Measurements from ENCODE around the gene PSMB4.
"Not testable (repeated sequence)": the region's sequence is repeated elsewhere in the genome, so short reads cannot be mapped to it uniquely, and the experiment has no call there.

Gene PSMB4

GRCh38 chr1:151390221-151391078, 8.9 kb upstream of the PSMB4 start:
- DNase-seq (ENCODE audit: low spot score): not testable (repeated sequence)

GRCh38 chr1:151391079-151391563, 8.3 kb upstream of the PSMB4 start:
- no peak for DNase-seq (ENCODE audit: low spot score)

GRCh38 chr1:151393583-151393982, 5.8 kb upstream of the PSMB4 start:
- no peak for DNase-seq (ENCODE audit: low spot score)

GRCh38 chr1:151396265-151396664, 3.1 kb upstream of the PSMB4 start:
- DNase-seq (ENCODE audit: low spot score): not testable (repeated sequence)

GRCh38 chr1:151401125-151401788, 1.9 kb downstream of the PSMB4 start:
- DNase-seq (ENCODE audit: low spot score): no peak

GRCh38 chr1:151401860-151402259, 2.5 kb downstream of the PSMB4 start:
- DNase-seq (ENCODE audit: low spot score): no peak

- DNase-seq (ENCODE audit: low spot score): no peak
Measured at GRCh38 chr1:151402764-151403163, 3.4 kb downstream of the PSMB4 start.

GRCh38 chr1:151403612-151404011, 4.2 kb downstream of the PSMB4 start:
- DNase-seq (ENCODE audit: low spot score): no peak

- no peak for DNase-seq (ENCODE audit: low spot score)
Measured at GRCh38 chr1:151405187-151405951, 6.0 kb downstream of the PSMB4 start.

GRCh38 chr1:151406176-151406575, 6.8 kb downstream of the PSMB4 start:
- DNase-seq (ENCODE audit: low spot score): peak; percentile 42

GRCh38 chr1:151407304-151407703, 7.9 kb downstream of the PSMB4 start:
- DNase-seq (ENCODE audit: low spot score): no peak

- no peak for DNase-seq (ENCODE audit: low spot score)
Measured at GRCh38 chr1:151408891-151409290, 9.5 kb downstream of the PSMB4 start.

GRCh38 chr1:151411884-151412283, 12.5 kb downstream of the PSMB4 start:
- no peak for DNase-seq (ENCODE audit: low spot score)

- no peak for DNase-seq (ENCODE audit: low spot score)
Measured at GRCh38 chr1:151416231-151416630, 16.9 kb downstream of the PSMB4 start.

GRCh38 chr1:151418081-151418480, 18.7 kb downstream of the PSMB4 start:
- no peak for DNase-seq (ENCODE audit: low spot score)

- no peak for DNase-seq (ENCODE audit: low spot score)
Measured at GRCh38 chr1:151419819-151420218, 20.4 kb downstream of the PSMB4 start.

GRCh38 chr1:151425103-151425502, 25.7 kb downstream of the PSMB4 start:
- DNase-seq (ENCODE audit: low spot score): no peak

- no peak for DNase-seq (ENCODE audit: low spot score)
Measured at GRCh38 chr1:151428068-151428467, 28.7 kb downstream of the PSMB4 start.

GRCh38 chr1:151433827-151434226, 34.5 kb downstream of the PSMB4 start:
- DNase-seq (ENCODE audit: low spot score): not testable (repeated sequence)

GRCh38 chr1:151435174-151435573, 35.8 kb downstream of the PSMB4 start:
- no peak for DNase-seq (ENCODE audit: low spot score)

GRCh38 chr1:151436985-151437384, 37.6 kb downstream of the PSMB4 start:
- DNase-seq (ENCODE audit: low spot score): no peak

- DNase-seq (ENCODE audit: low spot score): not testable (repeated sequence)
Measured at GRCh38 chr1:151437396-151437795, 38.0 kb downstream of the PSMB4 start.

Data from Ammon's horn (tissue), 1 donor.